ENCODE data around the gene ADAMTS14.

- no peak for TF ChIP-seq CTCF (IDR thresholded peaks at IDR 0.05; ENCODE audit: low read depth, low read length)
- no peak for TF ChIP-seq POLR2A (IDR thresholded peaks at IDR 0.05; ENCODE audit: extremely low read depth, insufficient read length)
- TF ChIP-seq MYC (IDR thresholded peaks at IDR 0.05; ENCODE audit: low read depth, low read length): no peak
These were observed 2.5 kb downstream of the ADAMTS14 start for GRCh38 chr10:70674560-70675495.

Measured in NB4 (cell line).